GM19467 (cell line): ENCODE measurements around the gene KHDRBS1.
"Not testable (repeated sequence)": the region's sequence is repeated elsewhere in the genome, so short reads cannot be mapped to it uniquely, and the experiment has no call there.

Experiments
- ATAC-seq: cut with Tn5 transposase; IDR thresholded peaks from one replicate; pipeline ENCODE4 v1.9.1; 2021; ENCODE audit warnings: mild to moderate bottlenecking, moderate library complexity; ENCODE audit not compliant: unreplicated experiment

KHDRBS1 gene

GRCh38 chr1:32062867-32063230 is 49.2 kb downstream of the KHDRBS1 start:
- no peak for ATAC-seq

DNA sequence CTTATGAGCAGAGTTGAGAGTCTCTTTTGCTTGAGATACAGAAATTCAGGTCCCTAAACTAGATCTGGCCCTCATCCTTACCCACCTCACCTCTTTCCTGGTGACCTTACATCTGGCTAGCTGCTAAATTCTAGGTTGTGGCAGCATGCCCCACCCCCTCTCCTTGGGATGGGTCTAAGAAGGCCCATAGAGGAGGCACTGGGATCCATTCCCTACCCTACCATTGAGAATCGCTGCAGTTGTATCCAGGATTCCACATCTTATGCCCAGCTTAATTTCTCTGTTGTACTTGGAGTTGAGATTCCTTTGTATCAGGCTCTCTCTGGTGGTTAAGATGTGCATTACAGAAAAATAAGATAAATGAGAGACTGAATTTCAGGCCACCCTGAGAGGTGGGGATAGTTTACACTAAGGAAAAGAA is 49.6 kb downstream of the KHDRBS1 start:
- ATAC-seq = no peak

DNA sequence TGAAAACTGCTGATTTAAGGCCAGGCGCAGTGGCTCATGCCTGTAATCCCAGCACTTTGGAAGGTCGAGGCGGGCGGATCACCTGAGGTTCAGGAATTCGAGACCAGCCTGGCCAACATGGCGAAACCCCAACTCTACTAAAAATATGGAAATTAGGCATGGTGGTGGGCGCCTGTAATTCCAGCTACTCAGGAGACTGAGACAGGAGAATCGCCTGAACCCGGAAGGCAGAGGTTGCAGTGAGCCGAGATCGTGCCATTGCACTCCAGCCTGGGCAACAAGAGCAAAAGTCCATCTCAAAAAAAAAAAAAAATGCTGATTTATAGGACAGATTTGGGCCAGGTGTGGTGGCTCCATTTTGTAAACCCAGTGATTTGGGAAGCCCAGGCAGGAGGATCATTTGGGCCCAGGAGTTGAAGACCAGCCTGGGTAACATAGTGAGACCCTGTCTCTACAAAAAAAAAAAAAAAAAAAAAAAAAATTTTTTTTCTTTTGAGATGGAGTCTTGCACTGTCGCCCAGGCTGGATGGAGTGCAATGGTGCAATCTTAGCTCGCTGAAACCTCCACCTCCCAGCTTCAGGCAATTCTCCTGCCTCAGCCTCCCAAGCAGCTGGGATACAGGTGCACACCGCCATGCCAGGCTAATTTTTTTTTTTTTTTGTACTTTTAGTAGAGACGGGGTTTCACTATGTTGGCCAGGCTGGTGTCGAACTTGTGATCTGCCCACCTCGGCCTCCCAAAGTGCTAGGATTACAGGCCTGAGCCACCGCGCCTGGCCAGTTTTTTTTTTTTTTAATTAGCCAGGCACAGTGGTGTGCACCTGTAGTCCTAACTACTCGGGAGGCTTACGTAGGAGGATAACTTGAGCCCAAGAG is 52.2 kb downstream of the KHDRBS1 start:
- ATAC-seq = not testable (repeated sequence)

DNA sequence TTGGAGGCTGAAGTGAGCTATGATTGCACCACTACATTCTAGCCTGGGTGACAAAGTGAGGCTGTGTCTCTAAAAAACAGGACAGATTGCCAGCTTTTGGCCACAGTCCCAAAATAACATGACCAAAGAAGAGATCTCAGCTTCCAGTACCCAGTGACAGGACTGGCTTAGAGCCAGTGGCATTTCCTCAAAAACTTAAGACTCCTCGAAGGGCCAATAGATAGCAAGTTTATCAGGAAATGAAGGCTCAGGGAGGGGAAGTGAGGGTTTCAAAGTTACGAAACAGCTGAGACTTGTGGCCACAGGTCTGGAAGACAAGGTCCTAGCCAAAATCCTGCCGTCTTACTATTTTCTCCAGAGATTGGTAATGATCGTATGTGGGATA is 52.8 kb downstream of the KHDRBS1 start:
- no peak for ATAC-seq

DNA sequence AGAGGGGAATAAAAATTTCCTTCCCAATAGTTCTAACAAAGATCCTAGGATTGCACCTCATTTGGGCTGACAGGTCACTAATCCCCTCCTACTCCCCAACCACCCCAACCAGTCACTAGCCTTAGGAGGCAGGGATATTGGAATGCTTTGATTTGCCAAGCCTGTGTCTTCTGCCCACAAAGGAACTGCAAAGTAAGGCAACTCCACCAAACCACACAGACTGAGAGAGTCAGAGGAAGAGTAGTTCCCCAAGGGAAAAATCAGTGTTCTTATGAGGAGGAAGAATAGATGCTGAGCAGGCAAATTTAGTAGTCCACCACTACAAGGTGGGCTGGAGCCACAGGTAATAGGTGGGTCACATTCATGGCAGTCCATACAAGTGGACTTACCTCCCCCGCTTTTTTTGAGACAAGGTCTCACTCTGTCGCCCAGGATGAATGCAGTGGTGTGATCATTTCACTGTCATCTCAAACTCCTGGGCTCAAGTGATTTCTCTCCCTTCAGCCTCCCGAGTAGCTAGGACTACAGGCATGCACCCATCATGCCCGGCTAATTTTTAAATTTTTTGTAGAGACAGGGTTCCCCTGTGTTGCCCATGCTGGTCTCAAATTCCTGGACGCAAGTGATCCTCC is 55.4 kb downstream of the KHDRBS1 start:
- ATAC-seq = no peak

DNA sequence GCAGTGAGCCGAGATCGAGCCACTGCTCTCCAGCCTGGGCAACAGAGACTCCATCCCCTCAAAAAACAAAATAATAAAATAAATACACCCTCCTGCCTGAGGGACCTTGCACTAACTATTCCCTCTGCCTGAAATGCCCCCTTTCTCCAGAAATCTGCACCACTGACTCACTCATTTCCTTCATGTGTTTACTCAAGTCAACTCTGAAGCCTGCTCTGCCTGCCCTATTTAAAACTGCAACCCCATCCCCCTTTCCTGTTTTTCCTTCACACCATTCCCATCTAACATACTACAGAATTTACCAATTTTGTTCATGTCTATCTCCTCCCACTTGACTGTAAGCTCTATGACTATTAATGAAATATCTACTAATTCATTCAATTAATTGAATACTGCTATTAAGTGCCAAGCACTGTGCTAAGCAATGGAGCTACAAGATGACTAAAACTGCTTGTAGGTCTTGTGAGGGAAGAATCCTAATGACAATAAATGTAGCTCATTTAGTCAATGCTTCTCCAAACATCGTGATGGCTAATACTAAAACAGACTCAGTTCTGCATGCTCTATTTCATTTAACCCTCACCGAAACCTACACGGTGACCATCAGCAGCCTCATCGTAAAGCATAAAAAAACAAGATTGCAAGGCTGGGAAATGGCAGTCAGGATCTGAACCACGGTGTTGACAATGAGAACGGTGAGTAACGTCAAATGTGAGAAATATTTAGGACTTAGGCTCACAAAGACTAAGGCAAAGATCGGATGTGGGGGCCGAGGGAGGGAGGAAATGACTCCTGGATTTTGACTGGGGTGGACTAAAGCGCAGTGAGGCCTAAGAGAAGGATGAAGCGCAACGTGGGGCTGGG is 58.3 kb downstream of the KHDRBS1 start:
- ATAC-seq = no peak

DNA sequence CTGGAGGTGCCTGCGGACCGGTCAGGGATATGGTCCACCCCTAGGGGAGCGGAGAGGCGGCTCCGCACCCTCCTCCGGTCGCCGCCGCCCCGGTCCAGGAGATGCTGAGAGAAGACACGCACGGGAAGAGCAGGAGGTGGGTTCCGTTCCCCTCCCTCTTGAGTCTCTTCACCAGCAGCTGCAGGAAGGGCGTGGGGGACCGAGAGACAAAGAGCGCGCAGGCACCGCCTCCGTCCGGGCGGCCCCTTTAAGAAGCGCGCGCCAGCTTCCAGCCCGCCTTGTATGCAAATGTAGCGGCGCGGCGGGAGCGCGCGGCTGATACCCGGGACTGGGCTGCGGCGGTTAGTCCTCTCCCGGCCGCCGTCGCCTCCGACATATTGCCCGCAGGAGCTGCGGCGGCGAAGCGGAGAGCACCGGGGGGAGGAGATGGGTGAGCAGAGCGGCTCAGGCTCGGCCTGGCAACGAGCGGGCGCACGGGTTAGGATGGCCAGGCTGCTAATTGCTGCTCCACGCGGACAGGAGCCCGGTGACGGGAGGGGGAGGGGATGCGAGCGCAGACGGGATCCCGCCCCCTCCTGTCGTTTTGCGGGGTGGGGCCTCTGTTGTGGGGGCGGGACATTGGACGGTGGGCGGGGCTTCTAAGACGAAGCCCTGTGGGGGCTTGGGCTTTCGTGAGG is 59.1 kb downstream of the KHDRBS1 start, which contains the start of gene TMEM39B:
TSS of gene TMEM39B (plus strand) at position 318 of the 677 bp plus-strand sequence. CDS start at position 427, 109 bp downstream.
- ATAC-seq = peak; percentile 81

DNA sequence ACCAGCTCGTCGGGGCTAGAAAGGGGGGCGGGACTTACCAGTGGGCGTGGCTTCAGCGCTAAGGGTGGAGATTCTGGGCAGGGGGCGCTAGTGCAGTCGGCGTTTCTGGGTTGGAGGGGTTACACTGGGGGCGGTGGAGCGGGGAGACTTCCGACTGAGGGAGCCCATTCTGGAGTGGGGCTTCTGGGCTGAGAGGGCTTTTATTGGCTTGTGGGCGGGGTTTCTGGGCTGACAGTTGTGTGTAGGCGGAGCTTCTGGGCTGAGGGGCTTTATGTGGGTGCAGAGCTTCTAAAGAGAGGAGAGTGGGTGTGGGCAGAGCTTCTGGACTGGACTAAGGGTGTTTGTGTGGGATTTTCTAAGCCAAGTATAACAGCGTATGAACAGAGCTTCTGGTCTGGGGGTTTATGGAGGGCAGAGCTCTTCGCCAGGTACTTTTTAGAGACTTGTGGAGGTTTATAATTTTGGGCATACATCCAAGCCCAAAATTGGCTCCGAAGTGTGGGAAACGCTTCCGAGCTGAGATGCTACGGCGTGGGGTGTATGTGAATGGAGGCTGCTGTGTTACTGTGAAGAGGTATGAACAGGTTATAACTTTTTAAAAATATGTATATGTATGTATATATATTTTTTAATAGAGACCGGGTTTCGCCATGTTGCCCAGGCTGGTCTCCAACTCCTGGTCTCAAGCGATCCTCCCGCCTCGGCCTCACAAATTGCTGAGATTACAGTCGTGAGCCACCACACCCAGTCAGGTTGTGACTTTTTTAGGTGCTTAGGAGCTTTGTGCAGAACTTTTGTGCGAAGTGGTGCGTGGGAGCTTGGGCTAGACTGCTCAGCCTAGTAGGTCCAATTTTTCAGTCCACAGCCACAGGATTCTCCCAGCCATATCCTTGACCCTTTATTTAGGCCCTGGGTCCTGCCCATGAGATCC is 59.9 kb downstream of the KHDRBS1 start:
- no peak for ATAC-seq

GRCh38 chr1:32074841-32075240 is 61.2 kb downstream of the KHDRBS1 start:
- ATAC-seq = no peak

- ATAC-seq = no peak
Measured at GRCh38 chr1:32077451-32077850, 63.8 kb downstream of the KHDRBS1 start.

DNA sequence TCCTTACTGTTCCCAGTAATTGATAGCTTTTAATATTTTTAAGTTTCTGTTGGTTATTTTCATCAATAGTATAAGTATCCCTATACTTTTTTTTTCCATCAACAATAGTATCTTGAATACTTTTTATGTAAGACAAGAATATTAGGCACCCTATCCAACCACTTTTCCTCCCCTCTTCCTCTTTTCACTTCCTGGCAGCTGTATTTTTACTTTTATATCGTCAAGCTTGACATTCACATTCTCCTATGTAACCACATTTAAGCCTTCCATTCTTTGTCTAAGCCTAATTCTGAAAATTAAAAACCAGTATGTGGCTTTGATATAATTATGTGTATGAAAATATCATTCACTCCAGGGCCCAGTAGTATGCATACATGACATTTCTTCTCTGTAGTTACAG is 68.4 kb downstream of the KHDRBS1 start:
- no peak for ATAC-seq

DNA sequence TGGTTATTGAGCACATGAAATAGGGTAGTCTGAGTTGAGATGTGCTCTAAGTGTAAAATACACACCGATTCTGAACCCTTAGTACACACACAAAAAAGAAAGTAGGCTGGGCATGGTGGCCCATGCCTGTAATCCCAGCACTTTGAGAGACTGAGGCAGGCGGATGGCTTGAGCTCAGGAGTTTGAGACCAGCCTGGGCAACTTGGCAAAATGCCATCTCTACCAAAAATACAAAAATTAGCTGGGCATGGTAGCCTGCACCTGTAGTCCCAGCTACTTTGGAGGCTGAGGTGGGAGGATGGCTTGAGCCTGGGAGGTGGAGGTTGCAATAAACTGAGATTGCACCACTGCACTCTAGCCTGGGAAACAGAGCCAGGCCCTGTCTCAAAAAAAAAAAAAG is 72.7 kb downstream of the KHDRBS1 start:
- ATAC-seq = not testable (repeated sequence)

GRCh38 chr1:32091176-32091575 is 77.5 kb downstream of the KHDRBS1 start:
- no peak for ATAC-seq

- ATAC-seq = no peak
Measured at GRCh38 chr1:32091591-32091990, 77.9 kb downstream of the KHDRBS1 start.
